Ramos (cell line): Measurements from ENCODE around the gene PCDHGA7.
"Not testable (repeated sequence)": the region's sequence is repeated elsewhere in the genome, so short reads cannot be mapped to it uniquely, and the experiment has no call there.

Experiments
- in situ Hi-C: fragments of 300-500 bp; cut with MboI; formaldehyde crosslinking; loops from one replicate; pipeline ENCODE4 v1.14.3; 2022; ENCODE audit warnings: low sequenced_read_pairs; ENCODE audit not compliant: unreplicated experiment

The PCDHGA7 gene

DNA sequence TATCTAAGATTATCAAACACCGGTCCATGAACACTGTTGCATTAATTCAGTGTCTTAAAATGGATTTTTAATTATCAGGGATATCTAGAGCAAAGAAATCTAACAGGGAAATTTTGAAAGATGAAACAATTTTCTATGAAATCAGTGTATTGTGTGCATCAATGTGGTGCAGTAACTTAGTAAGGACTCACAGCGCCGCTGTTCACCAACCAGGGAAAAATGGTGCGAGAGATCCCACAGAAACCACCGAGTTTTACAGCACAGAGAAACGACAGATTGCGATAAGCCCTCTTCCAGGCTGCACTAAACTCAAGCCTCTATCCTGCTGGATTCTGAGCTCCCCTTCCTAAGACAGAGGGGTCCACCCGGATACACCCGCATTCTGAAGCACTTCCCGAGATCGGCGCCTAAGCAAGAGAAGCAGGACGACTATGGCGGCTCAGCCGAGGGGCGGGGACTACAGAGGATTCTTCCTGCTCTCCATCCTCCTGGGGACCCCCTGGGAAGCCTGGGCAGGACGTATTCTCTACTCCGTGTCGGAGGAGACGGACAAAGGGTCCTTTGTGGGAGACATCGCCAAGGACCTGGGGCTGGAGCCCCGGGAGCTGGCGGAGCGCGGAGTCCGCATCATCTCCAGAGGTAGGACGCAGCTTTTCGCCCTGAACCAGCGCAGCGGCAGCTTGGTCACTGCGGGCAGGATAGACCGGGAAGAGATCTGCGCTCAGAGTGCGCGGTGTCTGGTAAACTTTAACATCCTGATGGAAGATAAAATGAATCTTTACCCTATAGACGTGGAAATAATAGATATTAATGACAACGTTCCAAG lies at the start of gene PCDHGA7:
Gene PCDHGA7 (plus strand): TSS at position 274 of the 826 bp plus-strand sequence. CDS start 158 bp downstream, at position 432.
- in situ Hi-C loops = no loop called here

DNA sequence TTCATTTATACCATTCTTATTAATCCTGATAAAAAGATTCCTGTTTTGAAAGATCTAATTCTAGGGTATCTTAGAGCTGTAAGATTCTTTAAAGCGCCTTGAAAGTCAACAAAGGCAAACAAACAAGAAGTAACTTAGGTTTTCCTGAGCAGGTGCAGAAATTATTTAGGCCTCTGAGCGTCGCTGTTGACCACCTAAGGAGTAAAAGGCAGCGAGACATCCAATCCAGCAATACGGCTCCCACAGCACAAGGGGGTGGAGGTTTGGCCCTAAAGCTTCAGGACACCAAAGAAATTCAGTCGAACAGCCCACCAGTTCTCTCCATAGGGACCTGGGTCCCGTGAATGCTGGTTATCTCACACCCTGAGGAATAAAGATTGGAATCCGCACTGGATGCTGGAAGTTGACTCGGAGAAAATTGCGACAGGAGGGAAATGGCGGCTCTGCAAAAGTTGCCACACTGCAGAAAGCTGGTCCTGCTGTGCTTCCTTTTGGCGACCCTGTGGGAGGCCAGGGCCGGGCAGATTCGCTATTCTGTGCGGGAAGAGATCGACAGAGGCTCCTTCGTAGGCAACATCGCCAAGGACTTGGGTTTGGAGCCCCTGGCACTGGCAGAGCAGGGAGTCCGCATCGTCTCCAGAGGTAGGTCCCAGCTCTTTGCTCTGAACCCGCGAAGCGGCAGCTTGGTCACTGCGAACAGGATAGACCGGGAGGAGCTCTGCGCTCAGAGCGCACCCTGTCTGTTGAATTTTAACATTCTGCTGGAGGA lies 43.8 kb upstream of the PCDHGA7 start, which contains the start of gene PCDHGA2:
Gene PCDHGA2 (plus strand): TSS at position 223 of the 769 bp plus-strand sequence.
- in situ Hi-C loops = no loop called here

DNA sequence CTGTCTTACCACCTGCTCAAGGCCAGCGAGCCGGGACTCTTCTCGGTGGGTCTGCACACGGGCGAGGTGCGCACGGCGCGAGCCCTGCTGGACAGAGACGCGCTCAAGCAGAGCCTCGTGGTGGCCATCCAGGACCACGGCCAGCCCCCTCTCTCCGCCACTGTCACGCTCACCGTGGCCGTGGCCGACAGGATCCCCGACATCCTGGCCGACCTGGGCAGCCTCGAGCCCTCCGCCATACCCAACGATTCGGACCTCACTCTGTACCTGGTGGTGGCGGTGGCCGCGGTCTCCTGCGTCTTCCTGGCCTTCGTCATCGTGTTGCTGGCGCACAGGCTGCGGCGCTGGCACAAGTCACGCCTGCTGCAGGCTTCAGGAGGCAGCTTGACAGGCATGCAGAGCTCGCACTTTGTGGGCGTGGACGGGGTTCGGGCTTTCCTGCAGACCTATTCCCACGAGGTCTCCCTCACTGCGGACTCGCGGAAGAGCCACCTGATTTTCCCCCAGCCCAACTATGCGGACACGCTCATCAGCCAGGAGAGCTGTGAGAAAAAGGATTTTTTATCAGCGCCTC lies 41.7 kb upstream of the PCDHGA7 start:
- in situ Hi-C loops = not testable (repeated sequence)

DNA sequence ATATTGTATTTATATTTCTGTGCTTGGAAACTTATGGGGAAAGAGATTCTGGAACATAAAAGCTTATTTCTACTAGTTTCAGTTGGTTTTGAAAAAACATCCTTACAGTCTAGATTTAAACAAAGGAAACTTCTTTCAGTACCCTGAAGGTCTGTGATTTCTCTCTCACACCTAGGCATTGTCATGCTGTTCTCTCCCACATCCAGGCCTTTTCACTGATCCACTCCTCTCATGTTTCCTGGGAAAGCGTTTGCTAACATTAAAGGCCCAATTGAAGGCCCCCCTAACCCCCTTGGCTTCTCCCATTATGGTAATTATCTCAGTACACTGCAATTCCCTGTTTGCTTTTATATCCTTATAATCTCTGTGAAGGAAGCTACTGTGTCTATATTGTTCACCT lies 39.8 kb upstream of the PCDHGA7 start:
- in situ Hi-C loops = no loop called here

DNA sequence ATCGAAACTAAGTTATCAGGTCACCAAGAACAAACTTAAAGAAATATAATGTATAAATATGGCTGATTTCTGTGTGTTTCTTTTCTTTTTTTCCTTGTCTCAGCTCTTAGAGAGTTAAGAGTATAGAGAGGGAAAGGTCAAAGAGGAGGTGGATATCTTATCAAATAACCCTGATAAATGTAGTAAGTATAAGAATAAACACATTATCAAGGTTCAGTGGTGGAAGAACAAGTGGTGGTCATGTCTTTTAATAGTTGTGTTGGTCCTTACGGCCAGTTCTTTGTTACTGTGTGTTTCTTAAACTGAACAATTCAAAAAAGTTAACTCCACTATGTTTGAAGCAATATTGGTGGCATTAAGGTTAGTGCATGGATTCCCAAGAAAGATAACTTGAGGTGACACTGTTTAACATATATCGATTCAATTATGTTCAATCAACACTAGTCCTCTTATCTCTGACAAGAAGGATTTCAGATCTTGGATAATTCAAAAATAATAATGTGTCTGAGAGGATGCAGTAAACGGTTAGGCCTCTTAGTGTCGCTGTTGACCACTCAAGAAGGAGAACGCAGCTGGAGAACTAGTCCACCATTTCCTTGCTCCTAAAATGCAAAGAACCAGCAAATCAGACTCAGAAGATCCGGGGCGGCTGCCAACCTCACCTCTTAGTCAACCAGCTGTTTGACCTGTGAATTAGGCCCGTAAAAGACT lies 39.1 kb upstream of the PCDHGA7 start, which contains the start of gene PCDHGA3:
Gene PCDHGA3 (plus strand): TSS at position 588 of the 711 bp plus-strand sequence. CDS start 205 bp downstream, outside the sequence.
- in situ Hi-C loops = no loop called here

DNA sequence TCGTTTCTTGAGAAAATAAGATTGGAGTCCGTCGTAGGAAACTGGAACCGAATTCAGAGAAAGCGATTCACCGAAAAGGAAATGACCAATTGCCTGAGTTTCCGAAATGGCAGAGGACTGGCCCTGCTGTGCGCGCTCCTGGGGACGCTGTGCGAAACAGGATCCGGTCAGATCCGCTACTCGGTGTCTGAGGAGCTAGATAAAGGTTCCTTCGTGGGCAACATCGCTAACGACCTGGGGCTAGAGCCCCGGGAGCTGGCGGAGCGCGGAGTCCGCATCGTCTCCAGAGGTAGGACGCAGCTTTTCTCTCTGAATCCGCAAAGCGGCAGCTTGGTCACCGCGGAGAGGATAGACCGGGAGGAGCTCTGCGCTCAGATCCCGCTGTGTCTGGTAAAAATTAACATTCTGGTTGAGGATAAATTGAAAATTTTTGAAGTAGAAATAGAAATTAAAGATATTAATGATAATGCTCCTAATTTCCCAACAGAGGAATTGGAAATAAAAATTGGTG lies 38.5 kb upstream of the PCDHGA7 start:
- in situ Hi-C loops = no loop called here

DNA sequence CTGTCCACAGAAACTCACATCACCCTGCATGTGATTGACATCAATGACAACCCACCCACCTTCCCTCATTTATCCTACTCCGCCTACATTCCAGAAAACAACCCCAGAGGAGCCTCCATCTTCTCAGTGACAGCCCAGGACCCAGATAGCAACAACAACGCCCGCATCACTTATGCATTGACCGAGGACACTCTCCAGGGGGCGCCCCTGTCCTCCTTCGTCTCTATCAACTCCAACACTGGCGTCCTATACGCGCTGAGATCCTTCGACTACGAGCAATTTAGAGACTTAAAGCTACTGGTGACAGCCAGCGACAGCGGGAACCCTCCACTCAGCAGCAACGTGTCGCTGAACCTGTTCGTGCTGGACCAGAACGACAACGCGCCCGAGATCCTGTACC lies 37.2 kb upstream of the PCDHGA7 start:
- in situ Hi-C loops = no loop called here

GRCh38 chr5:141346017-141346416 lies 36.5 kb upstream of the PCDHGA7 start:
- in situ Hi-C loops = not testable (repeated sequence)

- in situ Hi-C loops = no loop called here
Measured at GRCh38 chr5:141349917-141350619, 32.5 kb upstream of the PCDHGA7 start, which contains the start of gene PCDHGB1. Gene PCDHGB1, plus strand, starts transcription at chr5:141350099. Its CDS starts 162 bp downstream, at chr5:141350261.

DNA sequence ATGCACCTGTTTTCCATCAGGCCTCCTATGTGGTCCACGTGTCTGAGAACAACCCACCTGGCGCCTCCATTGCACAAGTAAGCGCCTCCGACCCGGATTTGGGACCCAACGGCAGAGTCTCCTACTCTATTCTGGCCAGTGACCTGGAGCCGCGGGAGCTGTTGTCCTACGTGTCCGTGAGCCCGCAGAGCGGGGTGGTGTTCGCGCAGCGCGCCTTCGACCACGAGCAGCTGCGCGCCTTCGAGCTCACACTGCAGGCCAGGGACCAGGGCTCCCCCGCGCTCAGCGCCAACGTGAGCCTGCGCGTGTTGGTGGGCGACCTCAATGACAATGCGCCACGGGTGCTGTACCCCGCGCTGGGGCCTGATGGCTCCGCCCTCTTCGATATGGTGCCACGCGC lies 31.0 kb upstream of the PCDHGA7 start:
- in situ Hi-C loops = no loop called here

DNA sequence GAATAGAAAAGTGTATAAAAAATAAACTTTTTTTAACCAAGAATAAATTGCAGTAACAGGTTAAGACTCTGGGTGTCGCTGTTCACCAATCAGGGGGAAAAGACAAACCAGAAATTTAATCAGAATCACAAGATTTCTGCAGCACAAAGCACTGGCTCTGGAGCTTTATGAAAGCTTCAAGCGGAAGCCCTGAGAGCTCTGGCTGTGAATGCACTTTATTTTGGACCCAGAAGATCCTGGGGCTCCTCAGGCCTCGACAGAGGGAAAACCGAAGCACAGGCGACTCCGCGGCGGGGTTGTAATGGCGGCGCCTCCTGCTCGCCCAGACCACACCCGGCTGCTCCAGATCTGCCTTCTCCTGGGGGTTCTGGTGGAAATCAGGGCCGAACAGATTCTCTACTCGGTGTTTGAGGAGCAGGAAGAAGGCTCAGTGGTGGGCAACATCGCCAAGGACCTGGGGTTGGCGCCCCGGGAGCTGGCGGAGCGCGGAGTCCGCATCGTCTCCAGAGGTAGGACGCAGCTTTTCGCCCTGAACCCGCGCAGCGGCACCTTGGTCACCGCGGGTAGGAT lies 27.6 kb upstream of the PCDHGA7 start, which contains the start of gene PCDHGA4:
Gene PCDHGA4 (plus strand): TSS at position 122 of the 570 bp plus-strand sequence. CDS start 87 bp downstream, at position 209.
- in situ Hi-C loops = no loop called here

DNA sequence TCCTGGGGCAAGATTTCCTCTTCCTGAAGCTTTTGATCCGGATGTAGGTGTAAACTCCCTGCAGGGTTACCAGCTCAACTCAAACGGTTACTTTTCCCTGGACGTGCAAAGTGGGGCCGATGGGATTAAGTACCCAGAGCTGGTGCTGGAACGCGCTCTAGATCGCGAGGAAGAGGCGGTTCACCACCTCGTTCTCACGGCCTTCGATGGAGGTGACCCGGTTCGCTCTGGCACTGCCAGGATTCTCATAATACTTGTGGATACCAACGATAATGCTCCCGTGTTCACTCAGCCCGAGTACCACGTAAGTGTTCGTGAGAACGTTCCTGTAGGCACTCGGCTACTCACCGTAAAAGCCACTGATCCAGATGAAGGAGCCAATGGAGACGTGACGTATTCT lies 26.9 kb upstream of the PCDHGA7 start:
- in situ Hi-C loops = no loop called here

GRCh38 chr5:141356133-141356532 lies 26.4 kb upstream of the PCDHGA7 start:
- in situ Hi-C loops = no loop called here

- in situ Hi-C loops = no loop called here
Measured at GRCh38 chr5:141356950-141357349, 25.6 kb upstream of the PCDHGA7 start.

- in situ Hi-C loops = no loop called here
Measured at GRCh38 chr5:141359790-141360426, 22.6 kb upstream of the PCDHGA7 start, which contains the start of gene PCDHGB2. Gene PCDHGB2, plus strand, starts transcription at chr5:141359994. Its CDS starts 142 bp downstream, at chr5:141360136.

DNA sequence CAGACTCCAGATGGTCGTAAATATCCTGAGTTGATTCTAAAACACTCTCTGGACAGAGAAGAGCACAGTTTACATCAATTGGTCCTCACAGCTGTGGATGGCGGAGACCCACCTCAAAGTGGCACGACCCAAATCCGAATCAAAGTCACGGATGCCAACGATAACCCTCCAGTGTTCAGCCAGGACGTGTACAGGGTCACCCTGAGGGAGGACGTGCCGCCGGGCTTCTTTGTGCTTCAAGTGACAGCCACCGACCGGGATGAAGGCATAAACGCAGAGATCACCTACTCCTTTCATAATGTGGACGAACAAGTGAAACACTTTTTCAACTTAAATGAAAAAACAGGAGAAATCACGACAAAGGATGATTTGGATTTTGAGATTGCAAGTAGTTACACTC lies 21.9 kb upstream of the PCDHGA7 start:
- in situ Hi-C loops = no loop called here

DNA sequence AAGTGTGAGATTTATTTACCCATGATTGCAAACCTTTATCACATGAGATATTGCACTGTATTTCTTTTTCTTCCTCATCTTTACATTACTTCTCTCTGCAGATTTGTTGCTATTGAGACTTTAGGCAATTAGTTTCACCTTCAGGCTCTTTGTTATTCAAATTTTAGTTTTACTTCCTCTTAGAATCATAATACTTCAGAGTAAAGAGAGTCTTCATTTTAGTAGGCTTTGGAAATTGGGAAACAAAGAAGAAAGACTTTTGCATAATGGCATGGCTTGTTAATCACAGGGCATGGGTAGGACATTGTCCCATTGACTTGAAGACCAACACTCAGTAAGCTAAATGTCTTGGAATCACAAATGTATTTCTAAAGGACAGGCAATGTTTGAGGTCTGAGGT lies 19.8 kb upstream of the PCDHGA7 start:
- in situ Hi-C loops = no loop called here

GRCh38 chr5:141363952-141364660 lies 18.4 kb upstream of the PCDHGA7 start, which contains the start of gene PCDHGA5:
Gene PCDHGA5, plus strand, starts transcription at chr5:141364162. Its CDS starts 169 bp downstream, at chr5:141364331.
- in situ Hi-C loops = no loop called here
